ENCODE data around the gene DLG2.

GRCh38 chr11:84345027-84345426, 1282.1 kb downstream of the DLG2 start:
- TF ChIP-seq CTCF (IDR thresholded peaks at IDR 0.05; ENCODE audit: insufficient read depth, low read depth, low read length) (no peak), EZH2 (IDR thresholded peaks at IDR 0.05; ENCODE audit: insufficient read depth, low read length) (no peak)
